SK-N-SH treated with all-trans-retinoic acid at 6 μM for 48 hours (cell line): ENCODE measurements around the gene OR1K1.

Experiments used
- ATAC-seq: fragments of 200-7000 bp; cut with Tn5 transposase; 3 replicates; pipeline ENCODE4 v1.9.1; 2020; ENCODE audit warnings: mild to moderate bottlenecking, moderate library complexity
- ARNTL ChIP-seq: fragments of 450-650 bp; formaldehyde crosslinking; IDR thresholded peaks from 2 replicates; pipeline ENCODE4 v1.5.0; 2020; ENCODE audit warnings: low read depth, mild to moderate bottlenecking, moderate library complexity, borderline replicate concordance
- BACH2 ChIP-seq: fragments of 250-450 bp; sonication (Bioruptor Pico); IDR thresholded peaks from 2 replicates; pipeline ENCODE4 v1.9.0; 2021; ENCODE audit warnings: mild to moderate bottlenecking, borderline replicate concordance
- CSDC2 ChIP-seq: fragments of 250-450 bp; sonication (Bioruptor Pico); IDR thresholded peaks from 2 replicates; pipeline ENCODE4 v1.5.0; 2020; ENCODE audit warnings: mild to moderate bottlenecking, moderate library complexity
- ESRRG ChIP-seq: fragments of 250-450 bp; sonication (Bioruptor Pico); IDR thresholded peaks from 2 replicates; pipeline ENCODE4 v1.6.1; 2021; ENCODE audit warnings: mild to moderate bottlenecking
- GLIS3 ChIP-seq: fragments of 250-450 bp; sonication (Bioruptor Pico); IDR thresholded peaks from 2 replicates; pipeline ENCODE4 v1.5.0; 2020; ENCODE audit warnings: mild to moderate bottlenecking, moderate library complexity
- OSR1 ChIP-seq: fragments of 250-450 bp; sonication (Bioruptor Pico); IDR thresholded peaks from 2 replicates; pipeline ENCODE4 v1.8.0; 2022; ENCODE audit warnings: moderate library complexity, mild to moderate bottlenecking, inconsistent platforms
- PPARA ChIP-seq: fragments of 250-450 bp; sonication (Bioruptor Pico); IDR thresholded peaks from 2 replicates; pipeline ENCODE4 v1.5.0; 2020; ENCODE audit warnings: mild to moderate bottlenecking, borderline replicate concordance
- RARB ChIP-seq: fragments of 250-450 bp; sonication (Bioruptor Pico); IDR thresholded peaks from 2 replicates; pipeline ENCODE4 v1.8.0; 2021; ENCODE audit warnings: mild to moderate bottlenecking, moderate library complexity
- SNAI2 ChIP-seq: fragments of 250-450 bp; sonication (Bioruptor Pico); IDR thresholded peaks from 2 replicates; pipeline ENCODE4 v1.5.0; 2020; ENCODE audit warnings: mild to moderate bottlenecking, moderate library complexity
- TCF4 ChIP-seq: fragments of 250-450 bp; sonication (Bioruptor Pico); IDR thresholded peaks from 2 replicates; pipeline ENCODE4 v1.8.0; 2021; ENCODE audit warnings: mild to moderate bottlenecking, moderate library complexity, borderline replicate concordance
- TOX ChIP-seq: fragments of 250-450 bp; sonication (Bioruptor Pico); IDR thresholded peaks from 2 replicates; pipeline ENCODE4 v1.8.0; 2021; ENCODE audit warnings: mild to moderate bottlenecking, moderate library complexity, borderline replicate concordance
- ZC3H10 ChIP-seq: fragments of 250-450 bp; sonication (Bioruptor Pico); IDR thresholded peaks from 2 replicates; pipeline ENCODE4 v1.5.1; 2021; ENCODE audit warnings: mild to moderate bottlenecking, moderate library complexity
- ZFP3 ChIP-seq: fragments of 250-450 bp; sonication (Bioruptor Pico); IDR thresholded peaks from 2 replicates; pipeline ENCODE4 v1.5.0; 2020; ENCODE audit warnings: mild to moderate bottlenecking, moderate library complexity
- ZFP30 ChIP-seq: fragments of 450-650 bp; formaldehyde crosslinking; IDR thresholded peaks from 2 replicates; pipeline ENCODE4 v1.5.0; 2022; ENCODE audit warnings: mild to moderate bottlenecking, moderate library complexity
- ZNF565 ChIP-seq: fragments of 450-650 bp; formaldehyde crosslinking; conservative IDR thresholded peaks from 2 replicates; pipeline ENCODE4 v1.5.0; 2020; ENCODE audit warnings: low read depth, mild to moderate bottlenecking, moderate library complexity
- ZNF70 ChIP-seq: fragments of 450-650 bp; formaldehyde crosslinking; IDR thresholded peaks from 2 replicates; pipeline ENCODE4 v1.5.0; 2020; ENCODE audit warnings: mild to moderate bottlenecking, moderate library complexity
- TF ChIP-seq, protein P1 (sequence below): fragments of 250-450 bp; sonication (Bioruptor Pico); IDR thresholded peaks from 2 replicates; pipeline ENCODE4 v1.8.0; 2020; ENCODE audit warnings: mild to moderate bottlenecking, moderate library complexity, borderline replicate concordance
- TF ChIP-seq, protein P2 (sequence below): fragments of 250-450 bp; sonication (Bioruptor Pico); IDR thresholded peaks from 2 replicates; pipeline ENCODE4 v1.5.1; 2020; ENCODE audit warnings: low read depth, mild to moderate bottlenecking, moderate library complexity
- TF ChIP-seq, protein P3 (sequence below): fragments of 250-450 bp; sonication (Bioruptor Pico); IDR thresholded peaks from 2 replicates; pipeline ENCODE4 v1.5.0; 2020; ENCODE audit warnings: mild to moderate bottlenecking, moderate library complexity
- TF ChIP-seq, protein P4 (sequence below): fragments of 250-450 bp; sonication (Bioruptor Pico); IDR thresholded peaks from 2 replicates; pipeline ENCODE4 v1.8.0; 2021; ENCODE audit warnings: low read depth, mild to moderate bottlenecking, moderate library complexity, borderline replicate concordance
- TF ChIP-seq, protein P5 (sequence below): fragments of 250-450 bp; sonication (Bioruptor Pico); IDR thresholded peaks from 2 replicates; pipeline ENCODE4 v1.5.1; 2021; ENCODE audit warnings: mild to moderate bottlenecking, moderate library complexity

The OR1K1 gene

DNA sequence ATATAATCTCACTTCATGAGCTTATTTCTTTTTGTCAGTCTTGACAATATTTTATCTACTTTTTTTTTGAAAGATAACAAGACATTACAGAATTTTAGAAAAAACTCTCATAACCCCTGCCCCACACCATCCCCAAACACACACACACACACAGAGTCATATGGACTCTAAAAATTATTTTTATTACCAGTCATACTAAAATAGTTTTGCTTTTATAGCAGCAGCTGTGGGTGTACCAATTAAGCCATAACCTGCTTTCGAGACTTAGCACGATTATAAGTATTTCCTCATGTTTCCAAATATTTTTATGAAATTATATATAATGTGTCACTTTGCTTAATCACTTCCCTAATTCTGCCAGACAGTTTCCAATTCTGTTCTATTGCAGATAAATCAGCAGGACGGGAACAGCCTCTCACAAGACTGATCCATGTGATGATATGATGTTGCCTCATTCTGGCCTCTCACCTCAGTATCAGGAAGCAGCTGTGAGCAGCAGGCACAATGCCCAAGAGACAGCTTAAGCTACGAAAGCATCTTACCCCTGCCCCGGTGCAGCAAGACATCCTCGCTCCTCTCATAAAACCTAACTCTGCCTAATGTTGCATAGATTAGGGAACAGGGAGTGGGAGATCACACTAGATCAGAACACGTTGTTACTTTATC is 21.5 kb downstream of the OR1K1 start (continued):
- TF ChIP-seq, protein P1, sequence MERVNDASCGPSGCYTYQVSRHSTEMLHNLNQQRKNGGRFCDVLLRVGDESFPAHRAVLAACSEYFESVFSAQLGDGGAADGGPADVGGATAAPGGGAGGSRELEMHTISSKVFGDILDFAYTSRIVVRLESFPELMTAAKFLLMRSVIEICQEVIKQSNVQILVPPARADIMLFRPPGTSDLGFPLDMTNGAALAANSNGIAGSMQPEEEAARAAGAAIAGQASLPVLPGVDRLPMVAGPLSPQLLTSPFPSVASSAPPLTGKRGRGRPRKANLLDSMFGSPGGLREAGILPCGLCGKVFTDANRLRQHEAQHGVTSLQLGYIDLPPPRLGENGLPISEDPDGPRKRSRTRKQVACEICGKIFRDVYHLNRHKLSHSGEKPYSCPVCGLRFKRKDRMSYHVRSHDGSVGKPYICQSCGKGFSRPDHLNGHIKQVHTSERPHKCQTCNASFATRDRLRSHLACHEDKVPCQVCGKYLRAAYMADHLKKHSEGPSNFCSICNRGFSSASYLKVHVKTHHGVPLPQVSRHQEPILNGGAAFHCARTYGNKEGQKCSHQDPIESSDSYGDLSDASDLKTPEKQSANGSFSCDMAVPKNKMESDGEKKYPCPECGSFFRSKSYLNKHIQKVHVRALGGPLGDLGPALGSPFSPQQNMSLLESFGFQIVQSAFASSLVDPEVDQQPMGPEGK (CRISPR knock-in tag) = no peak

DNA sequence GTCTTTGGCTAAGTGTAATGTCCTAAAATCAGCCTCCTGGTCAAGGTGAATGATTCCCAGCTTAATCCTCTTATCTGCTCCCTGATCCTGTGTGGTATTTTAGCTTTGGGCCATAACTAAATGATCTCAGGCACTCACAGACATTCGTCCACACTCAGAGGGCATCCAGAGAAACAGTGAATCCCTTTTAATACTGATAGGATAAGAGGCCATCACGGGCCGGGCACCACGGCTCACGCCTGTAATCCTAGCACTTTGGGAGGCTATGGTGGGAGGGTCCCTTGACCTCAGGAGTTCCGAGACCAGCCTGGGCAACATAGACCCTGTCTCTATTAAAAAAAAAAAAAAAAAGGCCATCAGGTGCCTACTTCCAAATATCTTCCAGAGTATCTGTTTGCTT is 22.1 kb downstream of the OR1K1 start:
- no peak for ATAC-seq
- no peak for TF ChIP-seq SNAI2
- TF ChIP-seq ZNF565 (CRISPR knock-in tag) = no peak
- no peak for TF ChIP-seq ZFP30 (CRISPR knock-in tag)
- no peak for TF ChIP-seq OSR1 (CRISPR knock-in tag)
- no peak for TF ChIP-seq TOX (CRISPR knock-in tag)
- TF ChIP-seq, protein P2, sequence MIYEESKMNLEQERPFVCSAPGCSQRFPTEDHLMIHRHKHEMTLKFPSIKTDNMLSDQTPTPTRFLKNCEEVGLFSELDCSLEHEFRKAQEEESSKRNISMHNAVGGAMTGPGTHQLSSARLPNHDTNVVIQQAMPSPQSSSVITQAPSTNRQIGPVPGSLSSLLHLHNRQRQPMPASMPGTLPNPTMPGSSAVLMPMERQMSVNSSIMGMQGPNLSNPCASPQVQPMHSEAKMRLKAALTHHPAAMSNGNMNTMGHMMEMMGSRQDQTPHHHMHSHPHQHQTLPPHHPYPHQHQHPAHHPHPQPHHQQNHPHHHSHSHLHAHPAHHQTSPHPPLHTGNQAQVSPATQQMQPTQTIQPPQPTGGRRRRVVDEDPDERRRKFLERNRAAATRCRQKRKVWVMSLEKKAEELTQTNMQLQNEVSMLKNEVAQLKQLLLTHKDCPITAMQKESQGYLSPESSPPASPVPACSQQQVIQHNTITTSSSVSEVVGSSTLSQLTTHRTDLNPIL (CRISPR knock-in tag) = no peak
- TF ChIP-seq PPARA (CRISPR knock-in tag) = no peak
- no peak for TF ChIP-seq ARNTL (CRISPR knock-in tag)
- no peak for TF ChIP-seq RARB (CRISPR knock-in tag)
- TF ChIP-seq, protein P1 (CRISPR knock-in tag) = no peak
- TF ChIP-seq TCF4 (CRISPR knock-in tag) = no peak

DNA sequence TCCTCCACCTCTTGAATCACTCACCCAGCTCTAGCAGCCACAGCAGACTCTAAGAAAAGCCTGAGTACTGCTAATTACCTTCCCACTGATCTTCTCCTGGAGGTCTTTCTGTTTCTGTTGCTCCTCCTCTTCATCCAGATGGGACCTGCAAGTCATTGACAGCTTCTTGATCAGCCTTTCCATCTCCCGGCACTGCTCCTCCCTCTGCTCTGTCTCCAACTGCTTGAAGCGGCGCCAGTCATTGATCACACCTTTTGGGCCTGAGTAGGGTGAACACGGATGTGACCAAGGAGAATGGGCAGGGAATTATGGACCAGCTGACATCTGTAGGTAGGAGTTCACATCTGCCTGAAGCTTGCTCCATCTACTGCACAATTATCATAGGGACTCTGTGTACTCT is 23.0 kb downstream of the OR1K1 start:
- no peak for ATAC-seq
- no peak for TF ChIP-seq ARNTL (CRISPR knock-in tag)
- no peak for TF ChIP-seq OSR1 (CRISPR knock-in tag)
- TF ChIP-seq, protein P3, sequence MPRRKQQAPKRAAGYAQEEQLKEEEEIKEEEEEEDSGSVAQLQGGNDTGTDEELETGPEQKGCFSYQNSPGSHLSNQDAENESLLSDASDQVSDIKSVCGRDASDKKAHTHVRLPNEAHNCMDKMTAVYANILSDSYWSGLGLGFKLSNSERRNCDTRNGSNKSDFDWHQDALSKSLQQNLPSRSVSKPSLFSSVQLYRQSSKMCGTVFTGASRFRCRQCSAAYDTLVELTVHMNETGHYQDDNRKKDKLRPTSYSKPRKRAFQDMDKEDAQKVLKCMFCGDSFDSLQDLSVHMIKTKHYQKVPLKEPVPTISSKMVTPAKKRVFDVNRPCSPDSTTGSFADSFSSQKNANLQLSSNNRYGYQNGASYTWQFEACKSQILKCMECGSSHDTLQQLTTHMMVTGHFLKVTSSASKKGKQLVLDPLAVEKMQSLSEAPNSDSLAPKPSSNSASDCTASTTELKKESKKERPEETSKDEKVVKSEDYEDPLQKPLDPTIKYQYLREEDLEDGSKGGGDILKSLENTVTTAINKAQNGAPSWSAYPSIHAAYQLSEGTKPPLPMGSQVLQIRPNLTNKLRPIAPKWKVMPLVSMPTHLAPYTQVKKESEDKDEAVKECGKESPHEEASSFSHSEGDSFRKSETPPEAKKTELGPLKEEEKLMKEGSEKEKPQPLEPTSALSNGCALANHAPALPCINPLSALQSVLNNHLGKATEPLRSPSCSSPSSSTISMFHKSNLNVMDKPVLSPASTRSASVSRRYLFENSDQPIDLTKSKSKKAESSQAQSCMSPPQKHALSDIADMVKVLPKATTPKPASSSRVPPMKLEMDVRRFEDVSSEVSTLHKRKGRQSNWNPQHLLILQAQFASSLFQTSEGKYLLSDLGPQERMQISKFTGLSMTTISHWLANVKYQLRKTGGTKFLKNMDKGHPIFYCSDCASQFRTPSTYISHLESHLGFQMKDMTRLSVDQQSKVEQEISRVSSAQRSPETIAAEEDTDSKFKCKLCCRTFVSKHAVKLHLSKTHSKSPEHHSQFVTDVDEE (CRISPR knock-in tag) = no peak
- TF ChIP-seq, protein P1 (CRISPR knock-in tag) = no peak
- TF ChIP-seq ZNF70 (CRISPR knock-in tag) = no peak
- no peak for TF ChIP-seq BACH2 (CRISPR knock-in tag)
- TF ChIP-seq CSDC2 (CRISPR knock-in tag) = no peak
- TF ChIP-seq, protein P4, sequence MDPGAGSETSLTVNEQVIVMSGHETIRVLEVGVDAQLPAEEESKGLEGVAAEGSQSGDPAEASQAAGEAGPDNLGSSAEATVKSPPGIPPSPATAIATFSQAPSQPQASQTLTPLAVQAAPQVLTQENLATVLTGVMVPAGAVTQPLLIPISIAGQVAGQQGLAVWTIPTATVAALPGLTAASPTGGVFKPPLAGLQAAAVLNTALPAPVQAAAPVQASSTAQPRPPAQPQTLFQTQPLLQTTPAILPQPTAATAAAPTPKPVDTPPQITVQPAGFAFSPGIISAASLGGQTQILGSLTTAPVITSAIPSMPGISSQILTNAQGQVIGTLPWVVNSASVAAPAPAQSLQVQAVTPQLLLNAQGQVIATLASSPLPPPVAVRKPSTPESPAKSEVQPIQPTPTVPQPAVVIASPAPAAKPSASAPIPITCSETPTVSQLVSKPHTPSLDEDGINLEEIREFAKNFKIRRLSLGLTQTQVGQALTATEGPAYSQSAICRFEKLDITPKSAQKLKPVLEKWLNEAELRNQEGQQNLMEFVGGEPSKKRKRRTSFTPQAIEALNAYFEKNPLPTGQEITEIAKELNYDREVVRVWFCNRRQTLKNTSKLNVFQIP (CRISPR knock-in tag) = no peak
- no peak for TF ChIP-seq ZNF565 (CRISPR knock-in tag)
- no peak for TF ChIP-seq ESRRG (CRISPR knock-in tag)
- TF ChIP-seq ZC3H10 (CRISPR knock-in tag) = no peak
- no peak for TF ChIP-seq SNAI2
- TF ChIP-seq TCF4 (CRISPR knock-in tag) = no peak
- TF ChIP-seq GLIS3 = no peak
- no peak for TF ChIP-seq TOX (CRISPR knock-in tag)
- TF ChIP-seq ZFP30 (CRISPR knock-in tag) = no peak
- TF ChIP-seq, protein P5, sequence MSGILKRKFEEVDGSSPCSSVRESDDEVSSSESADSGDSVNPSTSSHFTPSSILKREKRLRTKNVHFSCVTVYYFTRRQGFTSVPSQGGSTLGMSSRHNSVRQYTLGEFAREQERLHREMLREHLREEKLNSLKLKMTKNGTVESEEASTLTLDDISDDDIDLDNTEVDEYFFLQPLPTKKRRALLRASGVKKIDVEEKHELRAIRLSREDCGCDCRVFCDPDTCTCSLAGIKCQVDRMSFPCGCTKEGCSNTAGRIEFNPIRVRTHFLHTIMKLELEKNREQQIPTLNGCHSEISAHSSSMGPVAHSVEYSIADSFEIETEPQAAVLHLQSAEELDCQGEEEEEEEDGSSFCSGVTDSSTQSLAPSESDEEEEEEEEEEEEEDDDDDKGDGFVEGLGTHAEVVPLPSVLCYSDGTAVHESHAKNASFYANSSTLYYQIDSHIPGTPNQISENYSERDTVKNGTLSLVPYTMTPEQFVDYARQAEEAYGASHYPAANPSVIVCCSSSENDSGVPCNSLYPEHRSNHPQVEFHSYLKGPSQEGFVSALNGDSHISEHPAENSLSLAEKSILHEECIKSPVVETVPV (CRISPR knock-in tag) = no peak
- TF ChIP-seq ZFP3 = no peak
